ENCODE results near the gene PRAMEF5. TPM values are rescaled to one million over a fixed set of nuclear protein-coding genes. Genes with fewer than 3 reads are reported as not detected.
A peak's percentile ranks its signal among the peaks of the same experiment; 100 is the strongest.
"Not testable (repeated sequence)": the region's sequence is repeated elsewhere in the genome, so short reads cannot be mapped to it uniquely, and the experiment has no call there.

PRAMEF5 gene
- total RNA-seq (not detected), polyA plus RNA-seq (not detected)
- long read RNA-seq, donor 1 = 0 reads
- long read RNA-seq, donor 2 = 0 reads

- DNase-seq; intact Hi-C loops (cut with DNase I; ENCODE audit: low total_unique reads); H3K27ac ChIP-seq; H3K4me1 ChIP-seq; H3K27me3 ChIP-seq (replicated peaks in 1 of 7); H3K4me3 ChIP-seq; H3K36me3 ChIP-seq; H3K9me3 ChIP-seq: not testable (repeated sequence)
- 92 to 100% (median 99%) methylated on average over 1 to 2 of the region's 5 CpGs; no CpG with 5 or more reads in 1 of the 5 donors for WGBS, 5 donors
Measured at GRCh38 chr1:13253898-13254297, at the start of gene PRAMEF5. Gene PRAMEF5 (plus strand): TSS chr1:13254198. CDS start chr1:13259269, 5,071 bp downstream.

- H3K27me3 ChIP-seq (replicated peaks in 1 of 7); intact Hi-C loops (cut with DNase I; ENCODE audit: low total_unique reads); H3K4me1 ChIP-seq; H3K27ac ChIP-seq; H3K9me3 ChIP-seq; H3K4me3 ChIP-seq; H3K36me3 ChIP-seq; DNase-seq: not testable (repeated sequence)
- no CpG with 5 or more reads among the region's 9 CpGs for WGBS, 5 donors
Measured at GRCh38 chr1:13208712-13209111, 45.3 kb upstream of the PRAMEF5 start.

DNA sequence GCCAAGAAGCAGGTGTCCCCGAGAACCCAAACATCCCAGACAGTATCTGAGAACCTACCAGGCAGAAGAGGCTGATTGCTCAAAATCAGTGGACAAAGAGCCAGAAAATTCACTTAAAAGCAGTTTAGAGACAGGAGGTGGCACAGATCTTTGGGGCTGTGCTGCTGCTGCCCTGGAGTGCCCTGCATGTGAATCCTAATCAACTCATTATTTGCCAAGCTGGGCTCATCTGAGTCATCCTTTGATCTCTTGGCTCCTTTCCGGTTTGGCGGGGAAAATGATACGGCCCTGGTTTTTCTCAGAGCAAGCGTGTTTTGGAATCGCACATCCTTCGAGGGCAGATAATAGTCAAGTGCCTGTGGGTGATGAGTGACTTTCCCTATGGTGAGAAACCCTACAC lies 37.4 kb upstream of the PRAMEF5 start:
- intact Hi-C loops (cut with DNase I; ENCODE audit: low total_unique reads) = not testable (repeated sequence)
- WGBS, 5 donors = no CpG with 5 or more reads among the region's 7 CpGs

GRCh38 chr1:13219203-13219602 lies 34.8 kb upstream of the PRAMEF5 start:
- DNase-seq; H3K27ac ChIP-seq; H3K4me1 ChIP-seq; H3K36me3 ChIP-seq; H3K4me3 ChIP-seq; H3K9me3 ChIP-seq; H3K27me3 ChIP-seq (replicated peaks in 1 of 7); intact Hi-C loops (cut with DNase I; ENCODE audit: low total_unique reads): not testable (repeated sequence)
- WGBS, 5 donors = no CpG with 5 or more reads among the region's 3 CpGs

More for the DNA sequence above, 37.4 kb upstream of the PRAMEF5 start:
- DNase-seq; H3K4me3 ChIP-seq; H3K27ac ChIP-seq; H3K27me3 ChIP-seq (replicated peaks in 1 of 7); H3K9me3 ChIP-seq; H3K36me3 ChIP-seq; H3K4me1 ChIP-seq: not testable (repeated sequence)

DNA sequence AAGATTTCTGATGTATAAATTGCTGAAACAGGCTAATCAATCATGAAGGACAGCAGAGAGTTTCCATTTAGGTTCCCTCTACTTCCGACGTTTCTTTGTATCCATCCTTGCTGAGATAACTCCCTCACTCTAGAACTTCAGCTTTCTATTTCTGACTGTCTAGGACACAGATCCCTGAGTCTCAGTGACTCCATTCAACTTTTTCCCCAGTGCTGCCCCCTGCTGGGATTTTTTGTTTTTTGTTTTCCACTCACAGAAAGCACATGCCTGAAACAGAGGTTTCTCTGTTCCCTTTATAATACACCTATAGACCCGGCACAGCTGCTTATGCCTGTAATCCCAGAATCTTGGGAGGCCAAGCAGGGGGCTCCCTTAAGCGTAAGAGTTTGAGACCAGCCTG lies 31.2 kb upstream of the PRAMEF5 start:
- H3K4me3 ChIP-seq; DNase-seq; H3K27me3 ChIP-seq (replicated peaks in 1 of 7); H3K27ac ChIP-seq; H3K9me3 ChIP-seq; H3K4me1 ChIP-seq; intact Hi-C loops (cut with DNase I; ENCODE audit: low total_unique reads); H3K36me3 ChIP-seq: not testable (repeated sequence)
- WGBS, 5 donors = no CpG with 5 or more reads among the region's 4 CpGs

DNA sequence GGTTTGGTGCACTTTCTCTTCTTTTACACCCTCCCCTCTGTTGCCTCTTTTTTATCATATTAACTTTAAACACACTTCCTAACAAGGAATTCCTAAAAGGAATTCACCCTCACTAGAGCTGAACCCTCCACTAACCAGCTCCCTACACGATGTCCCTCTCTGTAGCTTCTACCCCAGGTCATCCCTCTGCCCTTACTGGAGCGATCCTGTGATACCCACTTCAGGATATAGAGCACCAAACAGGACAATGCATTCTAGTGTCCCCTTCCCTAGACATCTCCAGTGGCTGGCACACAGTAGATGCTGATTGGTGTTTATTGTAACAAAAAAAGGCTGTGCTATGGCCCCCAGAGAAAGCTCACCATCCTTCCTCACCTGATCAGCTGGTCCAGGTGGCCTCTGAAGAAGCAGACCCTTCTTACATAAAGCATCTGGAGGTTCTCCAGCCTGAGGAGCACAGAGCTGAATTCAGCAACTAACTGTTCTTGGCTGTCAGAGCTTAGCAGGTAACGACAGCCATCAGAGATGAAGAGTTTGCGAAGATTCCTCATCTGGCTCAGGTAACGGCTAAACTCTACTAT lies 29.4 kb upstream of the PRAMEF5 start:
- peaks cover 0 to 7% (median 0%) of the 10 kb centered on the region in 7 donors for H3K27me3 ChIP-seq (replicated peaks in 1 of 7)
- 79 to 88% (median 83%) methylated on average over 5 of the region's 5 CpGs for WGBS, 5 donors
- no peak overlapping the region for H3K4me3 ChIP-seq
- DNase-seq = peak; percentile 27
- intact Hi-C loops (cut with DNase I; ENCODE audit: low total_unique reads) = no loop called here
- TF ChIP-seq CTCF (IDR thresholded peaks at IDR 0.05 in 8 of 11, conservative IDR thresholded peaks at IDR 0.05 in 3 of 11) = no peak
- no peak for TF ChIP-seq POLR2A (IDR thresholded peaks at IDR 0.05)
- TF ChIP-seq POLR2AphosphoS5 (IDR thresholded peaks at IDR 0.05) = no peak
- H3K36me3 ChIP-seq = no peaks in the 10 kb centered on the region
- H3K4me1 ChIP-seq = no peaks in the 10 kb centered on the region
- H3K9me3 ChIP-seq = no peaks in the 10 kb centered on the region
- no peak overlapping the region for H3K27ac ChIP-seq

DNA sequence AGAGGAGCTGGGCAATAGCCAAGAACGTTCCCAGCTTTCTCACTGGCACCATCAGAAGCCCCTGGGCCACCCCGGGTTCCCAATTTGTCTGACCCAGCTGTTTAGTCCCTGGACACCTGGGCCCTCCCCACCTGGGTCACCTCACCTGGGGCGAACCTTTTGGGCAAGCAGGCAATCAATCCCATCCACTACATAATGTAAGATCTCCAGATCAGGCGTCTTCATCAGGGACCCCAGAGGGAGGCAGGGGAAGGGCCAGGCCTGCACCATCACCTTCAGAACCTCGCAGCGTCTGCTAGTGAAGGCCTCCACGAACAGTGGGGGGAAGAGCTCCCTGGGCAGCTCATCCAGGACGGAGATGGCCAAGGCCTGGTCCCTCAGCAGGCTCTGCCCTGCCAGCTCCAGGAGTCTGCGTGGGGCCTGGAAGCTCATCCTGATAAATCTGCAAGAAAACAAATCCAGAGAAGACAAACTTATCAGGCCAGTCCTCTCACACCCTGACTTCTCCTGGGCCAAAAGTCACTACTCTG lies 28.3 kb upstream of the PRAMEF5 start, which contains the start of gene PRAMEF18:
Gene PRAMEF18, minus strand, starts transcription at position 480 of the 530 bp plus-strand sequence. Its CDS starts 48 bp downstream, at position 432.
- 61 to 81% (median 77%) methylated on average over 8 to 9 of the region's 9 CpGs for WGBS, 5 donors
- peak; percentile 45 for DNase-seq
- H3K4me1 ChIP-seq; H3K9me3 ChIP-seq; H3K27ac ChIP-seq; intact Hi-C loops (cut with DNase I; ENCODE audit: low total_unique reads); H3K36me3 ChIP-seq; H3K4me3 ChIP-seq: not testable (repeated sequence)
- peaks cover 0 to 14% (median 0%) of the 10 kb centered on the region in 7 donors for H3K27me3 ChIP-seq (replicated peaks in 1 of 7)

GRCh38 chr1:13227271-13228055 lies 26.5 kb upstream of the PRAMEF5 start:
- H3K4me3 ChIP-seq; intact Hi-C loops (cut with DNase I; ENCODE audit: low total_unique reads); H3K4me1 ChIP-seq; H3K9me3 ChIP-seq; H3K27ac ChIP-seq; H3K36me3 ChIP-seq: not testable (repeated sequence)
- peak; percentile 33 for DNase-seq
- 82 to 90% (median 88%) methylated on average over 8 of the region's 8 CpGs for WGBS, 5 donors
- H3K27me3 ChIP-seq (replicated peaks in 1 of 7) = peaks cover 0 to 28% (median 0%) of the 10 kb centered on the region in 7 donors
